HepG2 (cell line): ENCODE data around the gene CEP68. TPM values are rescaled to one million over a fixed set of nuclear protein-coding genes. Genes with fewer than 3 reads are reported as not detected.
A peak's percentile ranks its signal among the peaks of the same experiment; 100 is the strongest.

Source experiments
- ADNP ChIP-seq: sonication (generic); formaldehyde crosslinking; IDR thresholded peaks from 2 replicates; pipeline ENCODE4 v1.4.0; 2020; ENCODE audit warnings: missing genetic modification reagents
- FOXO4 ChIP-seq: sonication (generic); formaldehyde crosslinking; conservative IDR thresholded peaks from 2 replicates; pipeline ENCODE4 v1.8.1; 2023; ENCODE audit warnings: missing genetic modification reagents
- GABPA ChIP-seq, 2 experiments: IDR thresholded peaks; 2 replicates each; pipeline ENCODE4 v1.6.1; 2011 to 2016; ENCODE audit warnings: low read depth in 2 of 2, low read length in 1 of 2, missing biosample characterization in 1 of 2, missing genetic modification characterization in 1 of 2
- KAT8 ChIP-seq: IDR thresholded peaks from 2 replicates; pipeline ENCODE4 v1.6.1; 2016; ENCODE audit warnings: missing genetic modification reagents, missing compliant biosample characterization
- MEIS1 ChIP-seq: sonication (generic); formaldehyde crosslinking; IDR thresholded peaks from 2 replicates; pipeline ENCODE4 v1.9.0; 2021; ENCODE audit warnings: mild to moderate bottlenecking, missing genetic modification reagents, moderate library complexity, borderline replicate concordance
- MTA3 ChIP-seq: sonication (generic); formaldehyde crosslinking; IDR thresholded peaks from 2 replicates; pipeline ENCODE4 v1.4.0; 2020; ENCODE audit warnings: missing genetic modification reagents
- NCOA1 ChIP-seq: sonication (generic); formaldehyde crosslinking; IDR thresholded peaks from 2 replicates; pipeline ENCODE4 v1.9.0; 2021; ENCODE audit warnings: missing genetic modification reagents
- THAP8 ChIP-seq: sonication (generic); formaldehyde crosslinking; IDR thresholded peaks from 2 replicates; pipeline ENCODE4 v1.5.1; 2020; ENCODE audit warnings: missing genetic modification reagents, mild to moderate bottlenecking, borderline replicate concordance
- ZBTB10 ChIP-seq: sonication (generic); formaldehyde crosslinking; IDR thresholded peaks from 2 replicates; pipeline ENCODE4 v1.4.0; 2020; ENCODE audit warnings: missing genetic modification reagents, borderline replicate concordance
- ZNF280D ChIP-seq: sonication (generic); formaldehyde crosslinking; IDR thresholded peaks from 2 replicates; pipeline ENCODE4 v1.5.1; 2020; ENCODE audit warnings: mild to moderate bottlenecking, missing genetic modification reagents
- ZNF3 ChIP-seq: IDR thresholded peaks from 2 replicates; pipeline ENCODE4 v1.7.0; 2017; ENCODE audit warnings: inconsistent platforms
- ZNF407 ChIP-seq: sonication (generic); formaldehyde crosslinking; IDR thresholded peaks from one replicate; pipeline ENCODE4 v1.5.1; 2020; ENCODE audit warnings: mild to moderate bottlenecking, missing genetic modification reagents; ENCODE audit errors: not compliant biosample characterization
- polyA plus RNA-seq, 8 experiments: library from polyadenylated mRNA; depleted of rRNA in 3 of 8; stranded (reverse) in 7 of 8; unstranded in 1 of 8; fragments of >200 nt; fragmentation: Illumina TruSeq in 4 of 8; extraction: Trizol in 4 of 8; gene quantifications; 2 replicates each; pipeline versions ENCODE4 v1.2.1 to v1.2.3, GENCODE V29; 2011 to 2016; ENCODE audit warnings: low read depth in 4 of 8, missing spikeins in 1 of 8, mixed read lengths in 1 of 8; ENCODE audit not compliant: insufficient read depth in 1 of 8
- total RNA-seq, 5 experiments: library from RNA; depleted of rRNA; stranded (reverse); fragments of >200 nt; fragmentation: Illumina TruSeq; extraction: Trizol; gene quantifications; 2 replicates each; pipeline ENCODE4 v1.2.3, GENCODE V29; 2016; ENCODE audit warnings: low read depth in 1 of 5

The CEP68 gene
- total and polyA plus RNA-seq, 2 of the 13 experiments (the other 11 are each of a cell fraction or from before 2014, with no cell fraction given), result 5.7 to 9.3 TPM

GRCh38 chr2:65054749-65055421 lies 1.3 kb upstream of the CEP68 start (continued):
- TF ChIP-seq ZBTB10 (CRISPR knock-in tag) (no peak), ZNF407 (CRISPR knock-in tag) (no peak), GABPA (IDR thresholded peaks at IDR 0.05; ENCODE audit: low read depth, low read length) (no peak), GABPA (CRISPR knock-in tag; IDR thresholded peaks at IDR 0.05; ENCODE audit: low read depth) (no peak; the same call in 1 of the 2 replicates), MEIS1 (CRISPR knock-in tag) (no peak), ADNP (CRISPR knock-in tag) (no peak), MTA3 (no peak), NCOA1 (CRISPR knock-in tag) (no peak), FOXO4 (CRISPR knock-in tag) (no peak), KAT8 (CRISPR knock-in tag) (peak; percentile 23; the same call in 1 of the 2 replicates), ZNF280D (no peak), THAP8 (CRISPR knock-in tag) (no peak), ZNF3 (CRISPR knock-in tag) (no peak)
